ENCODE data around the gene FOSB.

- no peak for TF ChIP-seq SMC3 (IDR thresholded peaks at IDR 0.05)
- TF ChIP-seq, protein P1, sequence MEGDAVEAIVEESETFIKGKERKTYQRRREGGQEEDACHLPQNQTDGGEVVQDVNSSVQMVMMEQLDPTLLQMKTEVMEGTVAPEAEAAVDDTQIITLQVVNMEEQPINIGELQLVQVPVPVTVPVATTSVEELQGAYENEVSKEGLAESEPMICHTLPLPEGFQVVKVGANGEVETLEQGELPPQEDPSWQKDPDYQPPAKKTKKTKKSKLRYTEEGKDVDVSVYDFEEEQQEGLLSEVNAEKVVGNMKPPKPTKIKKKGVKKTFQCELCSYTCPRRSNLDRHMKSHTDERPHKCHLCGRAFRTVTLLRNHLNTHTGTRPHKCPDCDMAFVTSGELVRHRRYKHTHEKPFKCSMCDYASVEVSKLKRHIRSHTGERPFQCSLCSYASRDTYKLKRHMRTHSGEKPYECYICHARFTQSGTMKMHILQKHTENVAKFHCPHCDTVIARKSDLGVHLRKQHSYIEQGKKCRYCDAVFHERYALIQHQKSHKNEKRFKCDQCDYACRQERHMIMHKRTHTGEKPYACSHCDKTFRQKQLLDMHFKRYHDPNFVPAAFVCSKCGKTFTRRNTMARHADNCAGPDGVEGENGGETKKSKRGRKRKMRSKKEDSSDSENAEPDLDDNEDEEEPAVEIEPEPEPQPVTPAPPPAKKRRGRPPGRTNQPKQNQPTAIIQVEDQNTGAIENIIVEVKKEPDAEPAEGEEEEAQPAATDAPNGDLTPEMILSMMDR (IDR thresholded peaks at IDR 0.05) = no peak
- no peak for TF ChIP-seq RAD21 (conservative IDR thresholded peaks at IDR 0.05 in 1 of 2, IDR thresholded peaks at IDR 0.05 in 1 of 2)
- TF ChIP-seq, protein P2, sequence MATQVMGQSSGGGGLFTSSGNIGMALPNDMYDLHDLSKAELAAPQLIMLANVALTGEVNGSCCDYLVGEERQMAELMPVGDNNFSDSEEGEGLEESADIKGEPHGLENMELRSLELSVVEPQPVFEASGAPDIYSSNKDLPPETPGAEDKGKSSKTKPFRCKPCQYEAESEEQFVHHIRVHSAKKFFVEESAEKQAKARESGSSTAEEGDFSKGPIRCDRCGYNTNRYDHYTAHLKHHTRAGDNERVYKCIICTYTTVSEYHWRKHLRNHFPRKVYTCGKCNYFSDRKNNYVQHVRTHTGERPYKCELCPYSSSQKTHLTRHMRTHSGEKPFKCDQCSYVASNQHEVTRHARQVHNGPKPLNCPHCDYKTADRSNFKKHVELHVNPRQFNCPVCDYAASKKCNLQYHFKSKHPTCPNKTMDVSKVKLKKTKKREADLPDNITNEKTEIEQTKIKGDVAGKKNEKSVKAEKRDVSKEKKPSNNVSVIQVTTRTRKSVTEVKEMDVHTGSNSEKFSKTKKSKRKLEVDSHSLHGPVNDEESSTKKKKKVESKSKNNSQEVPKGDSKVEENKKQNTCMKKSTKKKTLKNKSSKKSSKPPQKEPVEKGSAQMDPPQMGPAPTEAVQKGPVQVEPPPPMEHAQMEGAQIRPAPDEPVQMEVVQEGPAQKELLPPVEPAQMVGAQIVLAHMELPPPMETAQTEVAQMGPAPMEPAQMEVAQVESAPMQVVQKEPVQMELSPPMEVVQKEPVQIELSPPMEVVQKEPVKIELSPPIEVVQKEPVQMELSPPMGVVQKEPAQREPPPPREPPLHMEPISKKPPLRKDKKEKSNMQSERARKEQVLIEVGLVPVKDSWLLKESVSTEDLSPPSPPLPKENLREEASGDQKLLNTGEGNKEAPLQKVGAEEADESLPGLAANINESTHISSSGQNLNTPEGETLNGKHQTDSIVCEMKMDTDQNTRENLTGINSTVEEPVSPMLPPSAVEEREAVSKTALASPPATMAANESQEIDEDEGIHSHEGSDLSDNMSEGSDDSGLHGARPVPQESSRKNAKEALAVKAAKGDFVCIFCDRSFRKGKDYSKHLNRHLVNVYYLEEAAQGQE (IDR thresholded peaks at IDR 0.05) = no peak
- no peak for TF ChIP-seq MAX (IDR thresholded peaks at IDR 0.05)
- no peak for TF ChIP-seq POLR2A (IDR thresholded peaks at IDR 0.05; ENCODE audit: low read length)
Observed at GRCh38 chr19:45497791-45498190, 30.0 kb downstream of the FOSB start.
